CD1c-positive myeloid dendritic cell (primary cell): ENCODE data around the gene IL1RAP.

Experiments
- DNase-seq: peaks from one replicate; pipeline ENCODE4 v3.0.0-alpha.2; 2016; ENCODE audit errors: extremely low spot score

IL1RAP gene

GRCh38 chr3:190575437-190576185, 61.7 kb downstream of the IL1RAP start:
- no peak for DNase-seq

GRCh38 chr3:190577225-190577624, 63.3 kb downstream of the IL1RAP start:
- DNase-seq = no peak

- DNase-seq = no peak
Observed at GRCh38 chr3:190579514-190580137, 65.7 kb downstream of the IL1RAP start.

GRCh38 chr3:190580417-190580816, 66.5 kb downstream of the IL1RAP start:
- DNase-seq = no peak

- no peak for DNase-seq
Observed at GRCh38 chr3:190581041-190581541, 67.2 kb downstream of the IL1RAP start.

GRCh38 chr3:190582667-190583066, 68.8 kb downstream of the IL1RAP start:
- no peak for DNase-seq

- DNase-seq = peak; percentile 80
Observed at GRCh38 chr3:190585805-190586630, 72.1 kb downstream of the IL1RAP start.

GRCh38 chr3:190586631-190587011, 72.7 kb downstream of the IL1RAP start:
- DNase-seq = peak; percentile 40

- DNase-seq = no peak
Observed at GRCh38 chr3:190588570-190588969, 74.7 kb downstream of the IL1RAP start.

- no peak for DNase-seq
Observed at GRCh38 chr3:190589326-190589725, 75.4 kb downstream of the IL1RAP start.

GRCh38 chr3:190591080-190591479, 77.2 kb downstream of the IL1RAP start:
- no peak for DNase-seq

GRCh38 chr3:190593075-190593474, 79.2 kb downstream of the IL1RAP start:
- DNase-seq = no peak

GRCh38 chr3:190594171-190594570, 80.3 kb downstream of the IL1RAP start:
- DNase-seq = no peak

- DNase-seq = no peak
Observed at GRCh38 chr3:190595179-190595795, 81.4 kb downstream of the IL1RAP start.

- DNase-seq = no peak
Observed at GRCh38 chr3:190595807-190596206, 81.9 kb downstream of the IL1RAP start.

- DNase-seq = no peak
Observed at GRCh38 chr3:190596349-190597285, 82.7 kb downstream of the IL1RAP start.

GRCh38 chr3:190597291-190597690, 83.4 kb downstream of the IL1RAP start:
- DNase-seq = no peak

- DNase-seq = no peak
Observed at GRCh38 chr3:190601622-190602021, 87.7 kb downstream of the IL1RAP start.

- no peak for DNase-seq
Observed at GRCh38 chr3:190605385-190605784, 91.5 kb downstream of the IL1RAP start.

GRCh38 chr3:190606596-190606995, 92.7 kb downstream of the IL1RAP start:
- no peak for DNase-seq

GRCh38 chr3:190607021-190607420, 93.1 kb downstream of the IL1RAP start:
- no peak for DNase-seq
